Measurements from ENCODE around the gene CD84. TPM values are rescaled to one million over a fixed set of nuclear protein-coding genes. Genes with fewer than 3 reads are reported as not detected.
"Not testable (repeated sequence)": the region's sequence is repeated elsewhere in the genome, so short reads cannot be mapped to it uniquely, and the experiment has no call there.

The CD84 gene
- total RNA-seq, 3 donors from 2014 or later (not counting 1 experiment from before 2014, with no cell fraction given) = 11.1 to 56.7 (median 12.9) TPM

DNA sequence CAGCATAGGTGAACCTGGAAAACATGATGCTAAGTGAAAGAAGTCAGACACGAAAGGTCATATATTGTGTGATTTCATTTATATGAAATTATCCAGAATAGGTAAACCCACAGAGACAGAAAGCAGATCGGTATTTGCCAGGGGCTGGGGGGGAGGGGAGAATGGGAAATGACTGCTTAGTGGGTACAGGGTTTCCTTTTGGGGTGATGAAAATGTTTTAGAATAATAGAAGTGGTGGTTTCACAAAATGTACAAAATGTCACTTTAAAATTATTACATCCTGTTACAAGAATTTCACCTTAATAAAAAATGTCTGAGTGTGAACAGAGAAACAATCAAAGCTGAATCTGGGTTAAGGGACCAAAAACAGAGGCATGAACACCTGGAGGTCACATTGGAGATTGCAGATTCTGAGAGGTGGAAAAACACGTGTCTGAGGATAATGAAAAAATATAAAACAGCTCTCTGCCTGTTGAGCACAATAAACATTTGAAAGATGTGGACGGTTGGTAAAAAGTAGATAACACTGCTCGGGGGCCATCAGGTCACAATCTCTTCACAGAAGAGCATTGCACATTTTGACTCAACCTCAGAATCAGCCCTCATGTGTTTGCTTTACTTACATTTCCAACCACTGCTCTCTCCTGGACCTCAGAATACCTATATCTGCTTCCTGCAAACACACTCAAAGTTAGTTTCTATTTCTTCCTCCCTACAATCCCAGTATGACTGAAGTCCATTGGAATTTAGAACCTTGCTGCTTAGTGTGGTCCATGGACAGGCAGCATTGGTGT lies 59.5 kb downstream of the CD84 start:
- Mint-ChIP-seq H3K27me3 (ENCODE audit: low read depth in 2 of 2) (no peaks in the 10 kb centered on the region), H3K4me1 (peaks cover 84 to 91% of the 10 kb centered on the region in 2 donors), H3K4me3 (peak overlapping the region; percentile 93), H3K27ac (peak overlapping the region; percentile 93 to 96), H3K9me3 (no peaks in the 10 kb centered on the region), H3K36me3 (no peaks in the 10 kb centered on the region)
- H3K9me3 ChIP-seq (ENCODE audit: control insufficient read depth, insufficient read depth, low read length) = no peaks in the 10 kb centered on the region
- peaks cover 15% of the 10 kb centered on the region for H3K4me1 ChIP-seq (ENCODE audit: control insufficient read depth, insufficient read depth, low read length)
- H3K4me3 ChIP-seq (ENCODE audit: low read length) = peak overlapping the region; percentile 31
- no peaks in the 10 kb centered on the region for H3K27me3 ChIP-seq (ENCODE audit: control insufficient read depth, insufficient read depth, low read length)
- ATAC-seq = peak; percentile 59 to 73 (median 63)
- intact Hi-C loops (cut with micrococcal nuclease) = loop anchor here (2.0 to 10.0 kb wide), 2 partner anchors 45 to 91 kb away; no protein-coding TSS in a partner anchor
- TF ChIP-seq, protein P1, sequence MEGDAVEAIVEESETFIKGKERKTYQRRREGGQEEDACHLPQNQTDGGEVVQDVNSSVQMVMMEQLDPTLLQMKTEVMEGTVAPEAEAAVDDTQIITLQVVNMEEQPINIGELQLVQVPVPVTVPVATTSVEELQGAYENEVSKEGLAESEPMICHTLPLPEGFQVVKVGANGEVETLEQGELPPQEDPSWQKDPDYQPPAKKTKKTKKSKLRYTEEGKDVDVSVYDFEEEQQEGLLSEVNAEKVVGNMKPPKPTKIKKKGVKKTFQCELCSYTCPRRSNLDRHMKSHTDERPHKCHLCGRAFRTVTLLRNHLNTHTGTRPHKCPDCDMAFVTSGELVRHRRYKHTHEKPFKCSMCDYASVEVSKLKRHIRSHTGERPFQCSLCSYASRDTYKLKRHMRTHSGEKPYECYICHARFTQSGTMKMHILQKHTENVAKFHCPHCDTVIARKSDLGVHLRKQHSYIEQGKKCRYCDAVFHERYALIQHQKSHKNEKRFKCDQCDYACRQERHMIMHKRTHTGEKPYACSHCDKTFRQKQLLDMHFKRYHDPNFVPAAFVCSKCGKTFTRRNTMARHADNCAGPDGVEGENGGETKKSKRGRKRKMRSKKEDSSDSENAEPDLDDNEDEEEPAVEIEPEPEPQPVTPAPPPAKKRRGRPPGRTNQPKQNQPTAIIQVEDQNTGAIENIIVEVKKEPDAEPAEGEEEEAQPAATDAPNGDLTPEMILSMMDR (IDR thresholded peaks at IDR 0.05) = peak; percentile 26
- WGBS (ENCODE audit: insufficient coverage) = 1% methylated on average over 5 of the region's 5 CpGs
- peak in 1 of 2 donors; percentile 70 for DNase-seq
- peak overlapping the region; percentile 90 for H3K27ac ChIP-seq (ENCODE audit: low read length)
- no peaks in the 10 kb centered on the region for H3K36me3 ChIP-seq (ENCODE audit: control insufficient read depth, insufficient read depth, low read length)

DNA sequence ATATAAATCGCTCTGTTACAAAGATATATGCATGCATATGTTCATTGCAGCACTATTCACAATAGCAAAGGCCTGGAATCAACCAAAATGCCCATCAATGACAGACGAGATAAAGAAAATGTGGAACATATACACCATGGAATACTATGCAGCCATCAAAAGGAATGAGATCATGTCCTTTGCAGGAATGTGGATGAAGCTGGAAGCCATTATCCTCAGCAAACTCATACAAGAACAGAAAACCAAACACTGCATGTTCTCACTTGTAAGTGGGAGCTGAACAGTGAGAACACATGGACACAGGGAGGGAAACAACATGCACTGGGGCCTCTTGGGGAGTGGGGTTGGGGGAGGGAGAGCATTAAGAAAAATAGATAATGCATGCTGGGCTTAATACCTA lies 61.8 kb downstream of the CD84 start:
- Mint-ChIP-seq H3K27ac (peak overlapping the region; percentile 93 to 96), H3K4me1 (peaks cover 97 to 100% of the 10 kb centered on the region in 2 donors), H3K4me3 (peak overlapping the region; percentile 70)
- H3K27me3 ChIP-seq (ENCODE audit: control insufficient read depth, insufficient read depth, low read length); ATAC-seq; DNase-seq; H3K9me3 ChIP-seq (ENCODE audit: control insufficient read depth, insufficient read depth, low read length); H3K36me3 Mint-ChIP-seq; H3K27me3 Mint-ChIP-seq (ENCODE audit: low read depth in 2 of 2); H3K4me3 ChIP-seq (ENCODE audit: low read length); H3K27ac ChIP-seq (ENCODE audit: low read length); H3K9me3 Mint-ChIP-seq; H3K36me3 ChIP-seq (ENCODE audit: control insufficient read depth, insufficient read depth, low read length): not testable (repeated sequence)
- intact Hi-C loops (cut with micrococcal nuclease) = loop anchor here (10.0 kb wide), 1 partner anchor 47 kb away; no protein-coding TSS in a partner anchor
- H3K4me1 ChIP-seq (ENCODE audit: control insufficient read depth, insufficient read depth, low read length) = peaks cover 15% of the 10 kb centered on the region
- 100% methylated on average over 2 of the region's 2 CpGs for WGBS (ENCODE audit: insufficient coverage)

DNA sequence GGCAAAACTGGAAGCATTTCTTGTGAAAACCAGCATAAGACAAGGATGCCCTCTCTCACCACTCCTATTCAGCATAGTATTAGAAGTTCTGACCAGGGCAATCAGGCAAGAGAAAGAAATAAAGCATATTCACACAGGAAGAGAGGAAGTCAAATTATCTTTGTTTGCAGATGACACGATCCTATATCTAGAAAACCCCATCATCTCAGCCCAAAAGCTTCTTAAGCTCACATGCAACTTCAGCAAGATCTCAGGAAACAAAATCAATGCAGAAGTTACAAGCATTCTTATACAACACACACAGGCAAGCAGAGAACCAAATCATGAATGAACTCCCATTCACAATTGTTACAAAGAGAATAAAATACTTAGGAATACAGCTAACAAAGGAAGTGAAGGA lies 63.4 kb downstream of the CD84 start:
- not testable (repeated sequence) for DNase-seq; ATAC-seq; H3K27ac ChIP-seq (ENCODE audit: low read length); H3K36me3 Mint-ChIP-seq; H3K9me3 Mint-ChIP-seq; H3K27me3 Mint-ChIP-seq (ENCODE audit: low read depth in 2 of 2); H3K9me3 ChIP-seq (ENCODE audit: control insufficient read depth, insufficient read depth, low read length); H3K4me3 ChIP-seq (ENCODE audit: low read length); H3K27me3 ChIP-seq (ENCODE audit: control insufficient read depth, insufficient read depth, low read length)
- H3K4me1 ChIP-seq (ENCODE audit: control insufficient read depth, insufficient read depth, low read length) = peaks cover 22% of the 10 kb centered on the region
- H3K27ac Mint-ChIP-seq = peak overlapping the region; percentile 93 to 96
- intact Hi-C loops (cut with micrococcal nuclease) = loop anchor here (10.0 kb wide), 1 partner anchor 49 kb away; no protein-coding TSS in a partner anchor
- peaks cover 86 to 88% of the 10 kb centered on the region in 2 donors for H3K4me1 Mint-ChIP-seq
- peaks cover 14% of the 10 kb centered on the region for H3K36me3 ChIP-seq (ENCODE audit: control insufficient read depth, insufficient read depth, low read length)
- 0% methylated on average over 1 of the region's 1 CpG for WGBS (ENCODE audit: insufficient coverage)
- H3K4me3 Mint-ChIP-seq = peak overlapping the region; percentile 70

DNA sequence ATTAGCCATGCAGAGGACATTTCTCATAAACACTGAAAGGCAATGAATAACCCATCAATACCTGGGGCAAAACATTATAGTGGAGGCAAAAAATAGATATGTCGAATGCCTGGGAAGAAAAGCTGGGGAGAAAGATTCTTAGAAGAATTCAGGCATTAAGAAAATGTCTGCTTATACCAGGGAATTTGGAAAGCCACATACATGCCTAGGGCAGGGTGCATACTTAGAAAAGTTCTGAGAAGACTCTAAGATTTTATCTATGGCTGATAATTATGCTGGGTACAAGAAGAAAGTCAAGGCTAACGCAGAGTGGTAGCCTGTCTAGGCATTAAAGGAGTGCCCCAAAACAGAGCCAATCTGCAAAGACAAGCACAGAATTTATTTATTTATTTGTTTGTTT lies 74.6 kb downstream of the CD84 start:
- Mint-ChIP-seq H3K4me3 (no peak overlapping the region), H3K4me1 (peaks cover 58 to 82% of the 10 kb centered on the region in 2 donors), H3K36me3 (peaks cover 30% of the 10 kb centered on the region), H3K9me3 (peaks cover 9 to 19% of the 10 kb centered on the region in 2 donors), H3K27ac (peak overlapping the region; percentile 57 to 93), H3K27me3 (ENCODE audit: low read depth in 2 of 2) (no peaks in the 10 kb centered on the region)
- Histone ChIP-seq H3K4me3 (ENCODE audit: low read length) (no peak overlapping the region), H3K27ac (ENCODE audit: low read length) (no peak overlapping the region), H3K4me1 (ENCODE audit: control insufficient read depth, insufficient read depth, low read length) (peaks cover 16% of the 10 kb centered on the region), H3K27me3 (ENCODE audit: control insufficient read depth, insufficient read depth, low read length) (no peaks in the 10 kb centered on the region), H3K36me3 (ENCODE audit: control insufficient read depth, insufficient read depth, low read length) (peaks cover 19% of the 10 kb centered on the region), H3K9me3 (ENCODE audit: control insufficient read depth, insufficient read depth, low read length) (peaks cover 4% of the 10 kb centered on the region)
- intact Hi-C loops (cut with micrococcal nuclease) = no loop called here
- DNase-seq (no peak), ATAC-seq (no peak)
- TF ChIP-seq, protein P1 (IDR thresholded peaks at IDR 0.05) = no peak
- 94% methylated on average over 2 of the region's 2 CpGs for WGBS (ENCODE audit: insufficient coverage)

All from natural killer cell (primary cell).